ENCODE results near the gene CD24.

DNA sequence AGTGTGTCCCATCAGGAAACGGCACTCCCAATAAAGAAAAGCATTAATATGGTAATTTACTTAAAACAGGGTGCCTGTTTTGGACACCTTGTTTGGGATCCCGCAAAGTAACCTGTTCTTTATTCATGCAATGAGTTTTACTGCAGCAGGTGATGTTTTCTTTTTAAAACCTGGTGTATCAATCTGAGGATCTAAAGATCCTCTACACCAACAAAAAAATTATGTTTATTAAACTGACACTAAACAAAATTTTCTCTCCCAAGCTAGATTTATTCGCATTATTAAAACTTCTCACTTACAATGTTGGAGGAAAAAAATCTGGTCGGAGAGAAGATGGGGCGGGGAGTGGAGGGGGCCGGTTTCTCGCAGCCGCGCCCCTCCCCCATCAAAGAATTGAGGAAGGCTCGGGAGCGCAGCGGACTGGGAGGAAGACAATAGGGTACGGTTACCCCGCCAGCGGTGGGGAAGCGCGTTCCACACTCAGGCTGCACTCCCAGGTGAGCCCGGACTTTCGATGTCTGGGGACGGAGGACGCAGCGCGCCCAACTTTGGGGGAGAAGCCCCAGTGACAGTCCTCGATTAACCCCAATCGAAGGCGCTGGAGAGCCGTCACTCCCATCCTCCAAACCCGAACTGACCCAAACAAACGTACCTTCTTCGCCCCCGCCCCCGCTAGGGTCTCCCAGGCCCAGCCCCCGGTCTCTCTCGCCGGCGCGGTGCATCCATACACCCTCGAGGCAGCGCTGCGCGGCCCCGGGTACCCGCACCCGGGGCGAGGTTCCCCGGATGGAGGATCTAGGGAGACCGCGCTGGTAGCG lies 1.3 kb downstream of the CD24 start:
- TF ChIP-seq POLR2A (IDR thresholded peaks at IDR 0.05; ENCODE audit: low read length) (no peak), GATA1 (IDR thresholded peaks at IDR 0.05; ENCODE audit: low read depth, low read length) (no peak)
